H9 (cell line): ENCODE measurements around the gene VEGFB. TPM values are rescaled to one million over a fixed set of nuclear protein-coding genes. Genes with fewer than 3 reads are reported as not detected.
A peak's percentile ranks its signal among the peaks of the same experiment; 100 is the strongest.

Experiments used
- DNase-seq: peaks from one replicate; pipeline ENCODE4 v3.0.0-alpha.2; 2017
- H2AFZ ChIP-seq: one replicate; pipeline ENCODE4 v1.6.1; 2013; ENCODE audit warnings: mild to moderate bottlenecking, low read length, control low read depth, moderate library complexity
- H2AK5ac ChIP-seq: 2 replicates; pipeline ENCODE4 v1.6.1; 2013; ENCODE audit warnings: low read length, control low read depth, mixed read lengths; ENCODE audit not compliant: insufficient read length
- H2BK120ac ChIP-seq: one replicate; pipeline ENCODE4 v1.6.1; 2013; ENCODE audit warnings: low read depth, mild to moderate bottlenecking, low read length, control low read depth, inconsistent platforms; ENCODE audit not compliant: poor library complexity, severe bottlenecking
- H2BK12ac ChIP-seq: 2 replicates; pipeline ENCODE4 v1.6.1; 2013; ENCODE audit warnings: low read length, control low read depth, mixed read lengths, low read depth; ENCODE audit not compliant: insufficient read length
- H2BK15ac ChIP-seq: 2 replicates; pipeline ENCODE4 v1.6.1; 2013; ENCODE audit warnings: low read depth, low read length, control low read depth
- H2BK20ac ChIP-seq: one replicate; pipeline ENCODE4 v1.6.1; 2013; ENCODE audit warnings: low read depth, mild to moderate bottlenecking, low read length, control low read depth, inconsistent platforms; ENCODE audit not compliant: poor library complexity, severe bottlenecking
- H2BK5ac ChIP-seq: 2 replicates; pipeline ENCODE4 v1.6.1; 2013; ENCODE audit warnings: low read length, control low read depth, mixed read lengths; ENCODE audit not compliant: insufficient read length
- H3K14ac ChIP-seq: 2 replicates; pipeline ENCODE4 v1.6.1; 2013; ENCODE audit warnings: low read length, control low read depth; ENCODE audit not compliant: insufficient read depth
- H3K18ac ChIP-seq: 2 replicates; pipeline ENCODE4 v1.6.1; 2013; ENCODE audit warnings: low read depth, mild to moderate bottlenecking, mixed read lengths, low read length, control low read depth; ENCODE audit not compliant: insufficient read length
- H3K23ac ChIP-seq: 2 replicates; pipeline ENCODE4 v1.6.1; 2013; ENCODE audit warnings: low read length, control low read depth, mixed read lengths, low read depth; ENCODE audit not compliant: insufficient read length
- H3K23me2 ChIP-seq: 2 replicates; pipeline ENCODE4 v1.6.1; 2013; ENCODE audit warnings: low read depth, mild to moderate bottlenecking, mixed read lengths, low read length, control low read depth; ENCODE audit not compliant: insufficient read length, poor library complexity, severe bottlenecking
- H3K27ac ChIP-seq: 2 replicates; pipeline ENCODE4 v1.5.1; 2013; ENCODE audit warnings: low read length, control low read depth, mixed read lengths, low read depth; ENCODE audit not compliant: insufficient read length
- H3K27me3 ChIP-seq: 2 replicates; pipeline ENCODE4 v1.6.1; 2013; ENCODE audit warnings: low read length, control low read depth, inconsistent platforms; ENCODE audit not compliant: insufficient read depth
- H3K4ac ChIP-seq: 2 replicates; pipeline ENCODE4 v1.6.1; 2013; ENCODE audit warnings: low read depth, mild to moderate bottlenecking, control low read depth, inconsistent platforms, low read length, moderate library complexity
- H3K4me1 ChIP-seq: 2 replicates; pipeline ENCODE4 v1.6.1; 2013; ENCODE audit warnings: low read length, control low read depth, inconsistent platforms; ENCODE audit not compliant: insufficient read depth
- H3K4me2 ChIP-seq: 2 replicates; pipeline ENCODE4 v1.6.1; 2013; ENCODE audit warnings: low read length, control low read depth, mixed read lengths; ENCODE audit not compliant: insufficient read length, insufficient read depth
- H3K56ac ChIP-seq: 2 replicates; pipeline ENCODE4 v1.6.1; 2013; ENCODE audit warnings: low read depth, mild to moderate bottlenecking, mixed read lengths, low read length, control low read depth; ENCODE audit not compliant: insufficient read length
- H3K79me1 ChIP-seq: 2 replicates; pipeline ENCODE4 v1.6.1; 2013; ENCODE audit warnings: low read depth, mild to moderate bottlenecking, moderate library complexity, low read length, control low read depth, inconsistent platforms; ENCODE audit not compliant: insufficient read depth, poor library complexity, severe bottlenecking
- H3K79me2 ChIP-seq: 2 replicates; pipeline ENCODE4 v1.6.1; 2013; ENCODE audit warnings: low read length, control low read depth, inconsistent platforms; ENCODE audit not compliant: insufficient read depth
- H3K9ac ChIP-seq: 2 replicates; pipeline ENCODE4 v1.6.1; 2013; ENCODE audit warnings: low read length, control low read depth, mixed read lengths; ENCODE audit not compliant: insufficient read length; ENCODE audit errors: extremely low read depth
- H3K9me3 ChIP-seq: one replicate; pipeline ENCODE4 v1.6.1; 2013; ENCODE audit warnings: low read depth, low read length, inconsistent platforms; ENCODE audit not compliant: control insufficient read depth
- H3T11ph ChIP-seq: one replicate; pipeline ENCODE4 v1.6.1; 2013; ENCODE audit warnings: mild to moderate bottlenecking, low read length, control low read depth, inconsistent platforms
- H4K20me1 ChIP-seq: one replicate; pipeline ENCODE4 v1.6.1; 2013; ENCODE audit not compliant: control insufficient read depth, insufficient read length, insufficient read depth
- H4K5ac ChIP-seq: 2 replicates; pipeline ENCODE4 v1.6.1; 2013; ENCODE audit warnings: low read depth, mild to moderate bottlenecking, mixed read lengths, low read length, control low read depth; ENCODE audit not compliant: insufficient read length
- H4K8ac ChIP-seq: replicated peaks from 2 replicates; pipeline ENCODE4 v1.6.1; 2013; ENCODE audit warnings: low read length, control low read depth, mixed read lengths, low read depth; ENCODE audit not compliant: insufficient read length
- H4K91ac ChIP-seq: 2 replicates; pipeline ENCODE4 v1.6.1; 2013; ENCODE audit warnings: low read depth, mild to moderate bottlenecking, moderate library complexity, mixed read lengths, low read length, control low read depth; ENCODE audit not compliant: insufficient read length
- H3K27ac Mint-ChIP-seq, 3 experiments: 2 replicates in 2 of 3; 3 replicates in 1 of 3; pipeline ENCODE4 v1.8.0; 2020 to 2021; ENCODE audit warnings: mixed read lengths in 3 of 3, mild to moderate bottlenecking in 1 of 3, moderate library complexity in 1 of 3
- H3K27me3 Mint-ChIP-seq: 2 replicates; pipeline ENCODE4 v1.8.0; 2021; ENCODE audit warnings: low read depth, mild to moderate bottlenecking, moderate library complexity, mixed read lengths
- H3K36me3 Mint-ChIP-seq, 3 experiments: 2 replicates in 2 of 3; 3 replicates in 1 of 3; pipeline ENCODE4 v1.8.0; 2020 to 2021; ENCODE audit warnings: low read depth in 3 of 3, mixed read lengths in 3 of 3; ENCODE audit not compliant: insufficient read depth in 1 of 3
- H3K4me1 Mint-ChIP-seq, 2 experiments: 2 replicates each; pipeline ENCODE4 v1.8.0; 2020; ENCODE audit warnings: mixed read lengths in 2 of 2
- H3K4me3 Mint-ChIP-seq, 2 experiments: 2 replicates in 1 of 2; 3 replicates in 1 of 2; pipeline ENCODE4 v1.8.0; 2020 to 2021; ENCODE audit warnings: mild to moderate bottlenecking in 2 of 2, mixed read lengths in 2 of 2, moderate library complexity in 1 of 2
- H3K9me3 Mint-ChIP-seq, 2 experiments: 2 replicates in 1 of 2; 3 replicates in 1 of 2; pipeline ENCODE4 v1.8.0; 2020; ENCODE audit warnings: mild to moderate bottlenecking in 2 of 2, mixed read lengths in 2 of 2, moderate library complexity in 1 of 2
- CTCF ChIP-seq: fragments of 200-600 bp; sonication (generic); conservative IDR thresholded peaks from 3 replicates; pipeline ENCODE4 v1.8.0; 2021; ENCODE audit warnings: antibody characterized with exemption, mild to moderate bottlenecking
- WGBS: extraction: QIAGEN DNeasy Blood & Tissue Kit; methylation state at CpG from one replicate; pipeline ENCODE4 v1.1.7; 2013; ENCODE audit warnings: missing lambda C conversion rate, low lambda C conversion rate, mixed read lengths; ENCODE audit not compliant: insufficient read length; ENCODE audit errors: extremely low coverage; 5-methylcytosine and 5-hydroxymethylcytosine counted together
- long read RNA-seq: library from polyadenylated mRNA; unstranded; transcript quantifications from one replicate; pipeline ENCODE4 v2.0.0, GENCODE V29; 2020
- total RNA-seq: library from RNA; stranded (reverse); gene quantifications from 2 replicates; pipeline ENCODE4 v1.2.1, GENCODE V29; 2021

The VEGFB gene
- total RNA-seq: 57.1 and 57.7 TPM in 2 replicates
- long read RNA-seq, partial matches to known transcripts: 4 of 7 reads
- long read RNA-seq, other reads (novel, unspliced or antisense): 1 of 7 reads

- Histone ChIP-seq H3K4ac (no peak within 1 kb of the TSS), H2AFZ (no peak within 1 kb of the TSS), H3K9me3 (no peaks in the 10 kb centered on the region), H4K20me1 (no peaks in the 10 kb centered on the region), H3K56ac (no peak within 1 kb of the TSS), H3K4me1 (0 out of 2 replicates have a peak, but pooled peaks cover 3% of the 10 kb centered on the region), H3K23me2 (peaks cover 21% of the 10 kb centered on the region), H3K79me1 (no peaks in the 10 kb centered on the region), H4K5ac (no peak within 1 kb of the TSS), H3K79me2 (no peaks in the 10 kb centered on the region), H3K4me2 (peak within 1 kb of the TSS; percentile 51), H2AK5ac (no peak within 1 kb of the TSS), H3K18ac (no peak within 1 kb of the TSS), H2BK15ac (no peak within 1 kb of the TSS), H2BK20ac (no peak within 1 kb of the TSS), H2BK120ac (no peak within 1 kb of the TSS), H3T11ph (no peak within 1 kb of the TSS), H3K27ac (no peak within 1 kb of the TSS), H4K91ac (no peak within 1 kb of the TSS), H2BK5ac (no peak within 1 kb of the TSS), H3K23ac (no peak within 1 kb of the TSS), H3K27me3 (no peaks in the 10 kb centered on the region; the same call in 1 of the 2 replicates), H3K14ac (no peak within 1 kb of the TSS), H4K8ac (no peak within 1 kb of the TSS), H3K9ac (no peak within 1 kb of the TSS), H2BK12ac (no peak within 1 kb of the TSS)
- Mint-ChIP-seq H3K27ac (peak within 1 kb of the TSS in 1 of 3 experiments; percentile 82; a peak in 1 of 7 replicates), H3K36me3 (peaks cover 4 to 24% (median 13%) of the 10 kb centered on the region in 3 experiments; a peak in 6 of 7 replicates), H3K4me1 (peaks cover 18 to 29% of the 10 kb centered on the region in 2 experiments), H3K27me3 (peaks cover 20% of the 10 kb centered on the region), H3K4me3 (peak within 1 kb of the TSS; percentile 81 to 85), H3K9me3 (no peaks in the 10 kb centered on the region)
- no peak for DNase-seq
- WGBS: no CpG with 5 or more reads among the region's 62 CpGs
- no peak for TF ChIP-seq CTCF
Observed at GRCh38 chr11:64233913-64234586, at the start of gene VEGFB. VEGFB (plus strand) TSS chr11:64234584; CDS start chr11:64234834, 250 bp downstream.
